Glutamatergic neuron (in vitro differentiated cells): Measurements from ENCODE around the gene ZBTB16. TPM values are rescaled to one million over a fixed set of nuclear protein-coding genes. Genes with fewer than 3 reads are reported as not detected.

Experiments used
- DNase-seq: peaks from one replicate; pipeline ENCODE4 v3.0.0; 2022
- H3K27ac Mint-ChIP-seq: one replicate; pipeline ENCODE4 v1.8.0; 2020; ENCODE audit warnings: mild to moderate bottlenecking, mixed read lengths, inconsistent platforms; ENCODE audit not compliant: unreplicated experiment
- H3K27me3 Mint-ChIP-seq: one replicate; pipeline ENCODE4 v1.8.0; 2020; ENCODE audit warnings: mild to moderate bottlenecking, moderate library complexity, mixed read lengths, inconsistent platforms; ENCODE audit not compliant: unreplicated experiment
- H3K36me3 Mint-ChIP-seq: one replicate; pipeline ENCODE4 v1.8.0; 2020; ENCODE audit warnings: mild to moderate bottlenecking, mixed read lengths, inconsistent platforms; ENCODE audit not compliant: unreplicated experiment
- H3K4me1 Mint-ChIP-seq: one replicate; pipeline ENCODE4 v1.8.0; 2020; ENCODE audit warnings: mild to moderate bottlenecking, low read depth, mixed read lengths, inconsistent platforms; ENCODE audit not compliant: unreplicated experiment
- H3K4me3 Mint-ChIP-seq: one replicate; pipeline ENCODE4 v1.8.0; 2020; ENCODE audit warnings: mild to moderate bottlenecking, mixed read lengths, inconsistent platforms; ENCODE audit not compliant: unreplicated experiment
- H3K9me3 Mint-ChIP-seq: one replicate; pipeline ENCODE4 v1.8.0; 2020; ENCODE audit warnings: mild to moderate bottlenecking, moderate library complexity, mixed read lengths, inconsistent platforms; ENCODE audit not compliant: unreplicated experiment
- total RNA-seq: library from RNA; stranded (reverse); fragmentation: NEBNext Ultra II Directional; extraction: Animal tissue kit (Norgen Biotek cat#: 25700); gene quantifications from one replicate; pipeline ENCODE4 v1.2.1, GENCODE V29; 2021; ENCODE audit not compliant: unreplicated experiment
- TF ChIP-seq, protein P1 (sequence below): fragments of 200-600 bp; sonication (generic); IDR thresholded peaks from one replicate; pipeline ENCODE4 v1.5.0; 2021; ENCODE audit not compliant: partially characterized antibody, unreplicated experiment

The ZBTB16 gene
- total RNA-seq, 1 donor from 2014 or later = 9.0 TPM

DNA sequence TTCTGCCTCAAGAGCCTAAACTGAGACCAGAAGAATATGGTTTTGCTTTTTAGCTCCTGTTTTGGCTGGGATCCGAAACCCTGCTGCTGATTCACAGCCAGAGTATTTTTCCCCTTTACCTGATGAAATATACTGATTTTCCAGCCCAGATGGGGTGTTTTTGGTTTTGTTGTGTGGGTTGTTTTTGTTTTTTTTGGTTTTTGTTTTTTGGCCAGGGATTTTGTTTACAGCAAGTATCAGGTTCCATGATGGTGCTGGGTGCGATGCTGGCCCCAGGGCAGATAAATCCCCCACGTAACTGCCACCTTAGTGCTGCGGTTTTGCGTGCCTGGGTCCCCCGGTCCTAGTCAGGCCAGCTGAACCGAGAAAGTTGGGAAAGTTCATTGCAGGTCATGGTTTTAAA lies 103.7 kb downstream of the ZBTB16 start:
- Mint-ChIP-seq H3K27me3 (peaks cover 5% of the 10 kb centered on the region), H3K4me1 (peaks cover 56% of the 10 kb centered on the region), H3K9me3 (peaks cover 5% of the 10 kb centered on the region), H3K4me3 (no peak overlapping the region), H3K36me3 (no peaks in the 10 kb centered on the region), H3K27ac (no peak overlapping the region)
- no peak for DNase-seq
- TF ChIP-seq, protein P1, sequence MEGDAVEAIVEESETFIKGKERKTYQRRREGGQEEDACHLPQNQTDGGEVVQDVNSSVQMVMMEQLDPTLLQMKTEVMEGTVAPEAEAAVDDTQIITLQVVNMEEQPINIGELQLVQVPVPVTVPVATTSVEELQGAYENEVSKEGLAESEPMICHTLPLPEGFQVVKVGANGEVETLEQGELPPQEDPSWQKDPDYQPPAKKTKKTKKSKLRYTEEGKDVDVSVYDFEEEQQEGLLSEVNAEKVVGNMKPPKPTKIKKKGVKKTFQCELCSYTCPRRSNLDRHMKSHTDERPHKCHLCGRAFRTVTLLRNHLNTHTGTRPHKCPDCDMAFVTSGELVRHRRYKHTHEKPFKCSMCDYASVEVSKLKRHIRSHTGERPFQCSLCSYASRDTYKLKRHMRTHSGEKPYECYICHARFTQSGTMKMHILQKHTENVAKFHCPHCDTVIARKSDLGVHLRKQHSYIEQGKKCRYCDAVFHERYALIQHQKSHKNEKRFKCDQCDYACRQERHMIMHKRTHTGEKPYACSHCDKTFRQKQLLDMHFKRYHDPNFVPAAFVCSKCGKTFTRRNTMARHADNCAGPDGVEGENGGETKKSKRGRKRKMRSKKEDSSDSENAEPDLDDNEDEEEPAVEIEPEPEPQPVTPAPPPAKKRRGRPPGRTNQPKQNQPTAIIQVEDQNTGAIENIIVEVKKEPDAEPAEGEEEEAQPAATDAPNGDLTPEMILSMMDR = no peak

DNA sequence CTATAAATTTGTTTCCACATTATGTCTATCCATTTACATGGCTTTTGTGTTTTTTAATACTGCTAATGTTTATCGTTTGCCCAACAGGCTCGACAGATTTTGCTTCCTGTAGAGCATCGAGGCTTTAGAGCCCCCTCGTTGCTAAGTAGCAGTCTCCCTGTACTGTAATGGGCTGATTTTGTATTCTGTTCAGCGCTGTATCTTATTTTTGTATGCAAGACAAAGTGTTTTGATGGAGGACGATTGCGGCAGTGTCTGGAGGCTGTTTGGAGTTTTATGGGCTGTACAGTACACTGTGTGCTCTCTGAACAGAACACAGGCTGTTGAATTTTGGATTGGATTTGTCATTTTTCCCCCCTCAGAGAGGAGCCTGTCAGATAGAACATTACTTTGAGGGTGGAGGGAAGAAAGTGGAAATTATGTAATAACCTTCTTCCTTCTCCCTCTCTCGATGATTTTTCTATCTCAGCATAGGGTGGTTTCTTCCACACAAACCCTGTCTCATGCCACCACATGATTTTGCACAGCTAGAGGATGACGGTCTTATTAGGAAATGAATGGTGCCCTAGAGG lies 104.4 kb downstream of the ZBTB16 start:
- no peak for DNase-seq
- Mint-ChIP-seq H3K27ac (no peak overlapping the region), H3K36me3 (no peaks in the 10 kb centered on the region), H3K9me3 (peaks cover 3% of the 10 kb centered on the region), H3K27me3 (peaks cover 5% of the 10 kb centered on the region), H3K4me3 (no peak overlapping the region), H3K4me1 (peaks cover 58% of the 10 kb centered on the region)
- TF ChIP-seq, protein P1 = no peak

DNA sequence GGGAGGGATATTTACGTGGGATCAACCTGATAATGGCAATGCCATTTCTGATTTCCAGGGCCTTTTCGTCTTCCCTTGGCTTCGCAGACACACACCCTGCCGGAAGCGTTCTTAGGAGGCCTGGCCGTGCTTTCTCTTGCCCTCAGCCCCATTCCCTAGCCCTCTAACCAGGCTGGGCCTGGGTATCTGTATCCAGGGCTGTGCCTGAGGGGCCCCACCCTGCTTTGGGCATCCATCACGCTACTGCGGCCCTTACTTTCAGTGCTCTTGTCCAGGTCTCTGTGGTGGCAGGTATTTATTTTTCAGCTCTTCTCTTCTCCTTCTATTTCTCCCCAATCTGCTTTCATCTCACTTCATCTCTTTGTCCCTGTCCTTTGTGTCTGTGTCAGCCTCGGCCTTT lies 105.0 kb downstream of the ZBTB16 start:
- Mint-ChIP-seq H3K36me3 (no peaks in the 10 kb centered on the region), H3K4me1 (peaks cover 54% of the 10 kb centered on the region), H3K27ac (no peak overlapping the region), H3K27me3 (peaks cover 5% of the 10 kb centered on the region), H3K4me3 (no peak overlapping the region), H3K9me3 (peaks cover 3% of the 10 kb centered on the region)
- TF ChIP-seq, protein P1 = no peak
- no peak for DNase-seq

DNA sequence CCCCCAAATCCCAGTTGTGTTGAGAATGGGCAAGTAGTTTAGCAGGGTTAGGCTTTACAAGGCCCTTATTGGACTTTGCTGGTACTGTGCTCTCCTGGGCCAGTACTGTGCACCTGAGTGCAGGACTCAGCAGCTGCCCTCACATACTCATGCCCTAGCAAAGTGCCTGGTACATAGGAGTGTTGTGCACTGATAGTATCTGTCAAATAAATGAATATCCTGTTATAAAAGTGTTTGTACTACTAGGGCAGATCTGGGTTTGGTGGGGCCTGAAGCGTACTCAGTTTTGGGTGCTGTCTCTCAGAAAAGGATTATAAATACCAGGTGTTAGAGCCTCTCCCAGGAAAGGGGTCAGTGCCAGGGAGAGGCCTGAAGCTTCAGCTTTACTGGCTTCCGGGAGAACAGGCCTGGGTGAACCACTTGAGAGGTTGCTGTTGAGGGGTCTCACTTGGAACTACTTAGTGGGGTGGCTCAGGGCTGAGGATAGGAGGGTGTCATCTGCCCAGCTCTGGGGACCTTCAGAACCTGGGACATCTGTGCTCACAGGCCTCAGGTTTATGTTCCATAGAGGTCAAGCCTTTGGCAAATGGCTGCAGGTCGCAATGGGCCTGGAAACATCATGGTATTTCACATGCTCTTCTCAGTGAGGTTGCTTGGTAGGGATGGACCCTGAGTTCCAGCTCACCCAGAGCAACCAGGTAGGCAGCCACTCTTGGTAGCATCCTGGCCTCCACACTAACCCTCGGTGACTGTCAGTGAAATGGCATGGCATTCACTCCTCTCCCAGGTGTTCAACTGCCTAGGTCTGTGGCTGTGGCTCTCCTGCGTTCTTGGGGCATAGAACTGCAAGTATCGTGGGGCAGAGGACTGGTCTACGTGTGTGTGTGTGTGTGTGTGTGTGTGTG lies 106.1 kb downstream of the ZBTB16 start:
- DNase-seq = no peak
- H3K4me1 Mint-ChIP-seq = peaks cover 45% of the 10 kb centered on the region
- H3K4me3 Mint-ChIP-seq = peak overlapping the region; percentile 39
- no peak overlapping the region for H3K27ac Mint-ChIP-seq
- H3K27me3 Mint-ChIP-seq = peaks cover 5% of the 10 kb centered on the region
- peaks cover 5% of the 10 kb centered on the region for H3K9me3 Mint-ChIP-seq
- no peaks in the 10 kb centered on the region for H3K36me3 Mint-ChIP-seq
- TF ChIP-seq, protein P1 = no peak

DNA sequence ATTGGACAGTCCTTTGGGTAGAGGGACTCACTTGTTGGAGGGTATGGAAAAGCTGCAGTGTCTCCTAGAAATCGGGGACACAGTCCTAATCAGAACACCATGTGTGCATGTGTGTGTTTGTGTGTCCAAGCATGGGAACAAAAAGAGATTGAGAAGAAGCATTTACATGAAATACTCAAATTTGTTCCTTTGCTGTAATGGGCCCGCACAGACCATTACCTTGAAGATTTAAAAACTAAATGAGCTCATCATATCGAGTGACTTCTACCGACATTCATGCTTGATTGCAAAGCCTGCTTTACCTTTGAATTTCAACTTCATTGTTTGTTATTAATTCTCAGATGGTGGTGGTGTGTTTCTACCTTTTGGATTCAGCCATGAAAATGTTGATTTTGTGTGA lies 106.9 kb downstream of the ZBTB16 start:
- H3K36me3 Mint-ChIP-seq = no peaks in the 10 kb centered on the region
- no peak overlapping the region for H3K4me3 Mint-ChIP-seq
- H3K9me3 Mint-ChIP-seq = peaks cover 3% of the 10 kb centered on the region
- H3K27ac Mint-ChIP-seq = no peak overlapping the region
- H3K27me3 Mint-ChIP-seq = peaks cover 5% of the 10 kb centered on the region
- H3K4me1 Mint-ChIP-seq = peaks cover 41% of the 10 kb centered on the region
- TF ChIP-seq, protein P1 = no peak
- no peak for DNase-seq
